PFSK-1 (cell line): Measurements from ENCODE around the gene POU6F2.

ENCODE experiments used
- FOXP2 ChIP-seq: optimal IDR thresholded peaks from 2 replicates; pipeline ENCODE3; 2011; ENCODE audit warnings: borderline replicate concordance, control low read depth, inconsistent platforms; ENCODE audit not compliant: insufficient read depth; ENCODE audit errors: extremely low read length, extremely low read depth
- POLR2AphosphoS5 ChIP-seq: IDR thresholded peaks from 2 replicates; pipeline ENCODE4 v1.6.1; 2012; ENCODE audit warnings: low read depth, mild to moderate bottlenecking, control low read depth, low read length, moderate library complexity
- REST ChIP-seq, 2 experiments: IDR thresholded peaks; 2 replicates each; pipeline versions ENCODE4 v1.6.1 to v1.8.0; 2011 to 2012; ENCODE audit warnings: low read depth in 2 of 2, low read length in 2 of 2, control low read depth in 1 of 2, inconsistent platforms in 1 of 2, mild to moderate bottlenecking in 1 of 2, moderate library complexity in 1 of 2; ENCODE audit not compliant: insufficient read depth in 1 of 2
- SIN3A ChIP-seq: IDR thresholded peaks from 2 replicates; pipeline ENCODE4 v1.6.1; 2012; ENCODE audit warnings: mild to moderate bottlenecking, low read length, moderate library complexity, borderline replicate concordance; ENCODE audit not compliant: insufficient read depth
- TAF1 ChIP-seq: IDR thresholded peaks from 2 replicates; pipeline ENCODE4 v1.6.1; 2012; ENCODE audit warnings: low read length, control low read depth, borderline replicate concordance; ENCODE audit not compliant: insufficient read depth

Gene POU6F2

GRCh38 chr7:39372383-39372782 is 394.7 kb downstream of the POU6F2 start:
- no peak for TF ChIP-seq TAF1
- no peak for TF ChIP-seq REST (IDR thresholded peaks at IDR 0.05; ENCODE audit: insufficient read depth in 1 of 2, low read depth in 2 of 2, low read length in 2 of 2)
- no peak for TF ChIP-seq POLR2AphosphoS5
- no peak for TF ChIP-seq FOXP2
- no peak for TF ChIP-seq SIN3A

GRCh38 chr7:39374436-39375040 is 396.8 kb downstream of the POU6F2 start:
- TF ChIP-seq TAF1, result no peak
- no peak for TF ChIP-seq SIN3A
- TF ChIP-seq POLR2AphosphoS5, result no peak
- TF ChIP-seq FOXP2, result no peak
- TF ChIP-seq REST (IDR thresholded peaks at IDR 0.05; ENCODE audit: insufficient read depth in 1 of 2, low read depth in 2 of 2, low read length in 2 of 2), result no peak

GRCh38 chr7:39375047-39375873 is 397.6 kb downstream of the POU6F2 start:
- TF ChIP-seq FOXP2, result no peak
- TF ChIP-seq TAF1, result no peak
- TF ChIP-seq SIN3A, result no peak
- TF ChIP-seq POLR2AphosphoS5, result no peak
- no peak for TF ChIP-seq REST (IDR thresholded peaks at IDR 0.05; ENCODE audit: insufficient read depth in 1 of 2, low read depth in 2 of 2, low read length in 2 of 2)

- no peak for TF ChIP-seq SIN3A
- TF ChIP-seq REST (IDR thresholded peaks at IDR 0.05; ENCODE audit: insufficient read depth in 1 of 2, low read depth in 2 of 2, low read length in 2 of 2), result no peak
- no peak for TF ChIP-seq TAF1
- TF ChIP-seq FOXP2, result no peak
- no peak for TF ChIP-seq POLR2AphosphoS5
Measured at GRCh38 chr7:39375874-39376190, 398.1 kb downstream of the POU6F2 start.

- no peak for TF ChIP-seq FOXP2
- TF ChIP-seq POLR2AphosphoS5, result no peak
- TF ChIP-seq REST (IDR thresholded peaks at IDR 0.05; ENCODE audit: insufficient read depth in 1 of 2, low read depth in 2 of 2, low read length in 2 of 2), result no peak
- TF ChIP-seq TAF1, result no peak
- no peak for TF ChIP-seq SIN3A
Measured at GRCh38 chr7:39379416-39379815, 401.7 kb downstream of the POU6F2 start.
